Tibial nerve (tissue), 4 donors: Measurements from ENCODE around the gene TMEM98. TPM values are rescaled to one million over a fixed set of nuclear protein-coding genes. Genes with fewer than 3 reads are reported as not detected.
"Not testable (repeated sequence)": the region's sequence is repeated elsewhere in the genome, so short reads cannot be mapped to it uniquely, and the experiment has no call there.

Experiments used
- DNase-seq, 2 donors: peaks; one replicate each; pipeline ENCODE4 v3.0.0-alpha.2; 2019; ENCODE audit warnings: low spot score in 2 of 2
- H3K27ac ChIP-seq, 4 donors: fragments of 200-600 bp; sonication (generic) in 3 of 4; one replicate each; pipeline ENCODE4 v1.5.1; 2017 to 2019; ENCODE audit warnings: mild to moderate bottlenecking in 1 of 4
- H3K27me3 ChIP-seq, 2 donors: fragments of 200-600 bp; sonication (generic) in 1 of 2; one replicate each; pipeline versions ENCODE4 v1.5.1 to v1.6.0; 2017 to 2019
- H3K36me3 ChIP-seq, 3 donors: fragments of 200-600 bp; sonication (generic); one replicate each; pipeline ENCODE4 v1.5.1; 2018 to 2019
- H3K4me1 ChIP-seq, 4 donors: fragments of 200-600 bp; sonication (generic) in 3 of 4; one replicate each; pipeline ENCODE4 v1.5.1; 2017 to 2019
- H3K4me3 ChIP-seq, 4 donors: fragments of 200-600 bp; sonication (generic) in 3 of 4; one replicate each; pipeline ENCODE4 v1.5.1; 2017 to 2019; ENCODE audit warnings: mild to moderate bottlenecking in 1 of 4, moderate library complexity in 1 of 4
- H3K9me3 ChIP-seq, 4 donors: fragments of 200-600 bp; sonication (generic) in 3 of 4; one replicate each; pipeline ENCODE4 v1.5.1; 2017 to 2019
- CTCF ChIP-seq, 5 experiments: fragments of 200-600 bp in 3 of 5; fragments of 450-650 bp in 2 of 5; sonication (generic) in 3 of 5; IDR thresholded peaks; one replicate each; pipeline ENCODE4 v1.5.1; 2016 to 2019; ENCODE audit warnings: antibody characterized with exemption in 5 of 5, mild to moderate bottlenecking in 3 of 5, moderate library complexity in 2 of 5
- EP300 ChIP-seq, 2 donors: sonication (generic); formaldehyde crosslinking; IDR thresholded peaks; one replicate each; pipeline ENCODE4 v1.6.1; 2017; ENCODE audit warnings: antibody characterized with exemption in 2 of 2, mild to moderate bottlenecking in 1 of 2
- POLR2A ChIP-seq, 2 donors: fragments of 450-650 bp; IDR thresholded peaks; one replicate each; pipeline ENCODE4 v1.6.1; 2017; ENCODE audit warnings: antibody characterized with exemption in 2 of 2, mild to moderate bottlenecking in 2 of 2, moderate library complexity in 2 of 2
- WGBS, 2 donors: methylation state at CpG; one replicate each; pipeline ENCODE4 v1.1.5; 2018; 5-methylcytosine and 5-hydroxymethylcytosine counted together
- total RNA-seq, 4 donors: library from RNA; depleted of rRNA; stranded (reverse); fragments of >200 nt; gene quantifications; one replicate each; pipeline ENCODE4 v1.1.0, GENCODE V29; 2016

TMEM98 gene
- total RNA-seq, 4 donors from 2014 or later = 170 to 198 (median 183) TPM

- H3K4me3 ChIP-seq = no peak overlapping the region
- H3K9me3 ChIP-seq = peaks cover 0 to 27% (median 0%) of the 10 kb centered on the region in 4 donors
- no peaks in the 10 kb centered on the region for H3K4me1 ChIP-seq
- H3K36me3 ChIP-seq = no peaks in the 10 kb centered on the region
- WGBS, 2 donors = 35 to 52% methylated on average over 4 of the region's 4 CpGs
- TF ChIP-seq CTCF (IDR thresholded peaks at IDR 0.05) = no peak
- no peak for TF ChIP-seq POLR2A (IDR thresholded peaks at IDR 0.05)
- no peak for TF ChIP-seq EP300 (IDR thresholded peaks at IDR 0.05)
- no peak for DNase-seq
- no peak overlapping the region for H3K27ac ChIP-seq
- H3K27me3 ChIP-seq = no peaks in the 10 kb centered on the region
Observed at GRCh38 chr17:32985050-32985756, 57.2 kb downstream of the TMEM98 start.

- not testable (repeated sequence) for H3K27ac ChIP-seq, H3K27me3 ChIP-seq, H3K36me3 ChIP-seq, DNase-seq, H3K4me1 ChIP-seq, H3K4me3 ChIP-seq
- H3K9me3 ChIP-seq = peaks cover 0 to 16% (median 0%) of the 10 kb centered on the region in 4 donors
- WGBS, 2 donors = 15 to 46% methylated on average over 1 of the region's 1 CpG
Observed at GRCh38 chr17:32987453-32987805, 59.5 kb downstream of the TMEM98 start.

GRCh38 chr17:32987868-32988267 lies 59.9 kb downstream of the TMEM98 start:
- H3K4me3 ChIP-seq, H3K27ac ChIP-seq, H3K4me1 ChIP-seq, DNase-seq, H3K36me3 ChIP-seq, H3K27me3 ChIP-seq: not testable (repeated sequence)
- H3K9me3 ChIP-seq = peaks cover 0 to 13% (median 0%) of the 10 kb centered on the region in 4 donors
- 52 to 60% methylated on average over 2 of the region's 2 CpGs for WGBS, 2 donors

GRCh38 chr17:32988481-32989101 lies 60.6 kb downstream of the TMEM98 start:
- Histone ChIP-seq H3K4me1 (no peaks in the 10 kb centered on the region), H3K27me3 (no peaks in the 10 kb centered on the region), H3K9me3 (peaks cover 0 to 13% (median 0%) of the 10 kb centered on the region in 4 donors), H3K36me3 (no peaks in the 10 kb centered on the region), H3K4me3 (no peak overlapping the region), H3K27ac (no peak overlapping the region)
- 69 to 76% methylated on average over 3 of the region's 3 CpGs for WGBS, 2 donors
- TF ChIP-seq CTCF (IDR thresholded peaks at IDR 0.05) = no peak
- no peak for TF ChIP-seq POLR2A (IDR thresholded peaks at IDR 0.05)
- no peak for TF ChIP-seq EP300 (IDR thresholded peaks at IDR 0.05)
- DNase-seq = no peak

- H3K4me3 ChIP-seq = no peak overlapping the region
- WGBS, 2 donors = 77 to 79% methylated on average over 13 of the region's 13 CpGs
Observed at GRCh38 chr17:32992321-32993033, 64.5 kb downstream of the TMEM98 start.

More at GRCh38 chr17:32992321-32993033, 64.5 kb downstream of the TMEM98 start:
- H3K36me3 ChIP-seq = no peaks in the 10 kb centered on the region
- no peaks in the 10 kb centered on the region for H3K4me1 ChIP-seq
- TF ChIP-seq POLR2A (IDR thresholded peaks at IDR 0.05) (no peak), CTCF (IDR thresholded peaks at IDR 0.05) (no peak), EP300 (IDR thresholded peaks at IDR 0.05) (no peak)
- H3K9me3 ChIP-seq = peaks cover 0 to 9% (median 0%) of the 10 kb centered on the region in 4 donors
- DNase-seq = no peak
- no peak overlapping the region for H3K27ac ChIP-seq
- no peaks in the 10 kb centered on the region for H3K27me3 ChIP-seq
